AG09319 (cell line): ENCODE measurements around the gene POLR3F.

Experiments
- DNase-seq: peaks from one replicate; pipeline ENCODE4 v3.0.0-alpha.2; 2010; ENCODE audit warnings: low read depth; ENCODE audit errors: extremely low read depth
- TF ChIP-seq, protein P1 (sequence below): IDR thresholded peaks from 2 replicates; pipeline ENCODE4 v1.5.1; 2011; ENCODE audit warnings: low read depth, mild to moderate bottlenecking, inconsistent platforms, low read length, moderate library complexity

Gene POLR3F, protein sequence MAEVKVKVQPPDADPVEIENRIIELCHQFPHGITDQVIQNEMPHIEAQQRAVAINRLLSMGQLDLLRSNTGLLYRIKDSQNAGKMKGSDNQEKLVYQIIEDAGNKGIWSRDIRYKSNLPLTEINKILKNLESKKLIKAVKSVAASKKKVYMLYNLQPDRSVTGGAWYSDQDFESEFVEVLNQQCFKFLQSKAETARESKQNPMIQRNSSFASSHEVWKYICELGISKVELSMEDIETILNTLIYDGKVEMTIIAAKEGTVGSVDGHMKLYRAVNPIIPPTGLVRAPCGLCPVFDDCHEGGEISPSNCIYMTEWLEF

DNA sequence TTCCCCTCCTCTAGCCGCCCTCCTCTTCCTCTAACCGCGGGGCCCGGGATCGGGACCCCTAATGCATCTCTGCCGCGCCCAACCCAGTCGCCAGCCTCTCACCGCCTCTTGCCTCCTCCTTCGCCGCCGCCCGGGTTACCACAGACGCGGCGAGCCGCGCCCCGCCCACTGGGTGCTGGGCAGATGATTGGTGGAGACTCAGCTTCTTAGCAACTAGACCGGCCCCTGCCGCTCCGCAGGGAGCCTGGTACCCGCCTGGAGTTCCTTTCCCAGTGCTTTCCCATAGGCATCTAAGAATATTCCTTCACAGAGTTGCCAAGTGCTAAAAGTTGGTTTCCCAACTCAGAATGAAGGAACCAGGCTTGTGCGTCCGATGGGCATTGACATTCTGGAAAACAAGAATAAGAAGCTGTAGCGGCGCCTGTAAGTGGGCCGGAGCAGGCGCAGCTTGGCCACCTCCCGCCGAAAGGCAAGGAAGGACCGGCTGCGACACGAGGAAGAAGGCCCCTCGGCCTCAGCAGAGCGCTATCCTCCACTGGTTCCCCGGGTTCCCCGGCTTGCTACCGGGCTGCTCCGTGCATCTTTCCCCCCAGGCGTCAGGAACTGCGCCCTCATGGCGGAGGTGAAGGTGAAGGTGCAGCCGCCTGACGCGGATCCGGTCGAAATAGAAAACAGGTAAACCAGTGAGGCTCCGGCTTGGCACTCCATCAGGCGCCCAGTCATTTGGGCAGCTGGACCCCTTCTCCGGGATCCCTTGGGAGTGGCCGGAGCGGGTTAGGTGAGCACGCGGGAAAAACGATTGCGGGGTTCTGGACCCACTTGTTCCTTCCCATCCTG, at the start of gene POLR3F, which contains the start of gene DZANK1:
Gene POLR3F, plus strand, starts transcription at position 497 of the 837 bp plus-strand sequence. Its CDS starts 117 bp downstream, at position 614.
Gene DZANK1, minus strand, starts transcription at position 137 of the 837 bp plus-strand sequence. CDS start 1,672 bp downstream, outside the sequence.
- peak; percentile 89 for DNase-seq
- TF ChIP-seq, protein P1, sequence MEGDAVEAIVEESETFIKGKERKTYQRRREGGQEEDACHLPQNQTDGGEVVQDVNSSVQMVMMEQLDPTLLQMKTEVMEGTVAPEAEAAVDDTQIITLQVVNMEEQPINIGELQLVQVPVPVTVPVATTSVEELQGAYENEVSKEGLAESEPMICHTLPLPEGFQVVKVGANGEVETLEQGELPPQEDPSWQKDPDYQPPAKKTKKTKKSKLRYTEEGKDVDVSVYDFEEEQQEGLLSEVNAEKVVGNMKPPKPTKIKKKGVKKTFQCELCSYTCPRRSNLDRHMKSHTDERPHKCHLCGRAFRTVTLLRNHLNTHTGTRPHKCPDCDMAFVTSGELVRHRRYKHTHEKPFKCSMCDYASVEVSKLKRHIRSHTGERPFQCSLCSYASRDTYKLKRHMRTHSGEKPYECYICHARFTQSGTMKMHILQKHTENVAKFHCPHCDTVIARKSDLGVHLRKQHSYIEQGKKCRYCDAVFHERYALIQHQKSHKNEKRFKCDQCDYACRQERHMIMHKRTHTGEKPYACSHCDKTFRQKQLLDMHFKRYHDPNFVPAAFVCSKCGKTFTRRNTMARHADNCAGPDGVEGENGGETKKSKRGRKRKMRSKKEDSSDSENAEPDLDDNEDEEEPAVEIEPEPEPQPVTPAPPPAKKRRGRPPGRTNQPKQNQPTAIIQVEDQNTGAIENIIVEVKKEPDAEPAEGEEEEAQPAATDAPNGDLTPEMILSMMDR = no peak

DNA sequence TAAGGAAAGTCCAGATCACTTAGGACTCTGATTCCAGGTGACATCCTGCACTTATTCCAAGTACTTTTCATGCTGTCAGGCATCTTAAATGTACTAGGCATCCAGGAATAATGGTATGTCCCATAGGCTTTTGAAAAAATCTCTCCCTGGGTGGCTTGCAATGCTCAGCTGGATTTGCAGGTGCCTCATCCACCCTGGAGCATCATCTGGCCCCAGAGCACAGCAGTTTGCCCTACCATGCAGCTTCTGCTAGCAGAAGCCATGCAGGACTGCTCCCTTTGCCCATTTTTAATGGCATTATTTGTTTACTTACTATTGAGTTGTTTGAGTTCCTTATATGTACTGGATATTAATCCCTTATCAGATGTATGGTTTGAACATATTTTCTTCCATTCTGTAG, 45.6 kb upstream of the POLR3F start:
- TF ChIP-seq, protein P1 = no peak
- no peak for DNase-seq

DNA sequence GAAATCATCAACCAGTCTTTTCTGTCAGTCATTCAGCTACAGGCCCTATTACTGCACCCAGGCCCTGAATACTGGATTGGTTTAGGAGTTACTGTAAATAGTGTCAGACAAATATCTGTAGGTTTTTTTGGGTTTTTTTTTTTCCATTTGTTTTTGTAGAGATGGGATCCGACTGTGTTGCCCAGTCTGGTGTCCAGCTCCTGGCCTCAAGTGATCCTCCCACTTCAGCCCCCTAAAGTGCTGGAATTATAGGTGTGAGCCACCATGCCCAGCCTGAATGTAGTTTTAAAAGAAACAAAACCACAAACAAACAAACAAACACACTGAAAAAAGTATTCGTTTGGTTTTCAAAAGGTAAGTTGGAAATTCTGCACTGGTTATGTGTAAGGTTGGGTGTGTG, 40.0 kb upstream of the POLR3F start:
- TF ChIP-seq, protein P1 = no peak

DNA sequence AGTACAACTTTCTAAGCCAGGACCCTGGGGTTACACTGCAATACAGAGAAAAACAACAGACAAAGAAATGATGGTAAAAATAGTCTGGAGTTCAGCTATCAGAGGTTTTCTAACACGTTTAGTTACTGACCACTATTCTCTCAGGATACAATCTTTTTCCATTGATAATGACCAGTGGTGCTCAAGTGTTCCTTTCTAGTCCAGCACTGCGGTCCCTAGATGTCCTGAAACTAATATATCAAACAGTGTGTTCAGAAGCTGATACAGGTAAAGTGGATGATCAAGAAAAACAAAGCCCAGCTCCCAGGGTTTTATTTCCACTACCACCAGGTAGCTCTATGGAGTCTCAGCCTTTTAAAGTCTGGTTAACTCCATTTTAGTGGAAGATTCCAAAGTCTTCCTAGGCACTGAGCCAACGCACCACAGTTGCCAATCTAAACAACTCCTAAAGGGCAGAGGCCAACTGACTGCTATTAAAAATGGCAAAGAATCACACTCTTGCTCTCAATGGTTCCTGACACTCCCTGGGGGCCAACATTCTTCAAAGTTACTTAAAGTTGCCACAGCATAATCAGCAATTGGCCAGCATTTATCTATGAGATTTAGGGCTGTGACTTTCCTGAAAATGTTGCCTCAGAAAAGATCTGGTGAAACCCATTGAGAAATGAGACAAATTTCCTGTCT, 38.6 kb upstream of the POLR3F start:
- TF ChIP-seq, protein P1 = no peak
- no peak for DNase-seq

More for the DNA sequence above, 40.0 kb upstream of the POLR3F start:
- no peak for DNase-seq

DNA sequence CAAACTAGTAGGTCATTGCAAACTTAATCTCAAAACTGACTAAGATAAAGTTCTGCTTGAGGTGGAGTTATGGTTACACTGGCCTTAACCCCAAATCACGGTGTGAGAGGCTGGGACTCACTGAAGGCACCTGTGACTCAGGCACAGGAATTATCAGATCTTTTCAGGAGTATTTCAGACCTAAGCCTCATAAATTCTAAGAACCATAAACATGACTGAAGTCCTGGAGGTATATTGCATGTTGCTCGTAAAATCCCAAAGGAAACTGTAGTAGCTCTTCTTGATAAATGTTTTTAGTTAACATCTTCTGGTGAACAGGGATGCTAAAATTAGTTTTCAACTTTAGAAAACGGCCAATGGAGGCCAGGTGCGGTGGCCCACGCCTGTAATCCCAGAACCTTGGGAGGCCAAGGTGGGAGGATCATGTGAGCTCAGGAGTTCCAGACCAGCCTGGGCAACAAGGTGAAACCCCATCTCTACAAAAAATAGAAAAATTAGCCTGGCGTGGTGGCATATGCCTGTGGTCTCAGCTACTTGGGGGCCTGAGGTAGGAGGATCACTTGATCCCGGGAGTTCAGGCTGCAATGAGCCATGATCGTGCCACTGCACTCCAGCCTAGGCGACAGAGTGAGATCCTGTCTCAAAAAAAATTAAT, 36.9 kb upstream of the POLR3F start:
- no peak for DNase-seq
- TF ChIP-seq, protein P1 = no peak

DNA sequence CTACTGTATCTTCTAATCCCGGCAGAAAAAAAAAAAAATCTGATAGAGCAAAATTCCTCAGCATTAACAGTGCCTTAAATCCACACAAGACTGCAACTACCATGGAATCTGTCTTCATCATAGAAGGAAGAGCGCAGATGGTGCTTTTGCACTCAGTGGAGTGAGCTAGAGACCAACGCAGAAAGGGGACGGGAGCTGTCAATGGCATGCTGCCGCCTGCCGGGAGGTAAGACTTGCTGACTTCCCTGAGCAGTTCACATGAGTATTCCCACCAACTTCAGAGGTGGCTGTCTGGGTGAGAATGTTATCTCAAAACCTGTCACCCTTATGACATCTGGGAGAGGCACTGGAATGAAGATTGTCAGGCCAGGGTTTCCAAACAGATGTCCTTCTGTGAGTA, 36.0 kb upstream of the POLR3F start:
- DNase-seq = no peak
- TF ChIP-seq, protein P1 = no peak
